Thyroid gland (tissue), 4 donors: ENCODE measurements around the gene ZBTB17. TPM values are rescaled to one million over a fixed set of nuclear protein-coding genes. Genes with fewer than 3 reads are reported as not detected.

Source experiments
- DNase-seq, 2 donors: peaks; one replicate each; pipeline ENCODE4 v3.0.0-alpha.2; 2019
- H3K27ac ChIP-seq, 3 donors: fragments of 200-600 bp; sonication (generic); 1 replicate in 2 of 3; 2 replicates in 1 of 3; pipeline ENCODE4 v1.5.1; 2016 to 2019; ENCODE audit warnings: mild to moderate bottlenecking in 1 of 3, moderate library complexity in 1 of 3
- H3K27me3 ChIP-seq: fragments of 200-600 bp; sonication (generic); one replicate; pipeline ENCODE4 v1.5.1; 2019
- H3K36me3 ChIP-seq, 2 donors: fragments of 200-600 bp; sonication (generic); one replicate each; pipeline ENCODE4 v1.5.1; 2016 to 2019
- H3K4me1 ChIP-seq, 2 donors: fragments of 200-600 bp; sonication (generic); one replicate each; pipeline ENCODE4 v1.5.1; 2017 to 2019
- H3K4me3 ChIP-seq, 3 donors: fragments of 200-600 bp; sonication (generic); replicated peaks in 1 of 3; 1 replicate in 2 of 3; 2 replicates in 1 of 3; pipeline ENCODE4 v1.5.1; 2016; ENCODE audit warnings: mild to moderate bottlenecking in 1 of 3
- H3K9me3 ChIP-seq: fragments of 200-600 bp; sonication (generic); one replicate; pipeline ENCODE4 v1.5.1; 2017
- CTCF ChIP-seq, 6 experiments: fragments of 200-600 bp in 3 of 6; fragments of 450-650 bp in 3 of 6; sonication (generic) in 3 of 6; IDR thresholded peaks; one replicate each; pipeline ENCODE4 v1.5.1; 2016 to 2019; ENCODE audit warnings: antibody characterized with exemption in 6 of 6, mild to moderate bottlenecking in 2 of 6, inconsistent platforms in 1 of 6, moderate library complexity in 1 of 6
- POLR2A ChIP-seq, 2 donors: fragments of 450-650 bp; IDR thresholded peaks; one replicate each; pipeline ENCODE4 v1.6.1; 2017; ENCODE audit warnings: antibody characterized with exemption in 2 of 2, mild to moderate bottlenecking in 2 of 2, moderate library complexity in 1 of 2
- WGBS, 2 donors: methylation state at CpG; one replicate each; pipeline ENCODE4 v1.1.5; 2017; 5-methylcytosine and 5-hydroxymethylcytosine counted together
- intact Hi-C: fragments of 100-400 bp; cut with DNase I; formaldehyde crosslinking; loops from one replicate; pipeline ENCODE4 v1.15.1; 2023
- total RNA-seq, 4 donors: library from RNA; depleted of rRNA; stranded (reverse); fragments of >200 nt; gene quantifications; one replicate each; pipeline ENCODE4 v1.2.3, GENCODE V29; 2016

ZBTB17 gene
- total RNA-seq, 4 donors from 2014 or later = 31.4 to 52.1 (median 36.1) TPM

- intact Hi-C loops = no loop called here
- no peak for DNase-seq
- Histone ChIP-seq H3K4me1 (peaks cover 65 to 77% of the 10 kb centered on the region in 2 donors), H3K27me3 (no peaks in the 10 kb centered on the region), H3K27ac (peak overlapping the region; percentile 88 to 98 (median 96)), H3K4me3 (no peak overlapping the region), H3K36me3 (peaks cover 0 to 10% of the 10 kb centered on the region in 2 donors), H3K9me3 (no peaks in the 10 kb centered on the region)
- WGBS, 2 donors = 94 to 95% methylated on average over 3 to 4 of the region's 4 CpGs
- TF ChIP-seq POLR2A (IDR thresholded peaks at IDR 0.05) = no peak
- no peak for TF ChIP-seq CTCF (IDR thresholded peaks at IDR 0.05)
Observed at GRCh38 chr1:15950302-15950701, 25.6 kb downstream of the ZBTB17 start.

- WGBS, 2 donors = 5 to 11% methylated on average over 11 to 12 of the region's 25 CpGs
- Histone ChIP-seq H3K27ac (peak overlapping the region; percentile 88 to 98 (median 96)), H3K9me3 (no peaks in the 10 kb centered on the region), H3K27me3 (no peaks in the 10 kb centered on the region), H3K4me1 (peaks cover 61 to 75% of the 10 kb centered on the region in 2 donors), H3K36me3 (peaks cover 6 to 16% of the 10 kb centered on the region in 2 donors), H3K4me3 (peak overlapping the region in 1 of 3 donors; percentile 7)
- intact Hi-C loops = no loop called here
- DNase-seq = peak; percentile 97 to 99
- no peak for TF ChIP-seq CTCF (IDR thresholded peaks at IDR 0.05)
- peak in 1 of 2 donors; percentile 61 for TF ChIP-seq POLR2A (IDR thresholded peaks at IDR 0.05)
Observed at GRCh38 chr1:15949453-15950245, 26.3 kb downstream of the ZBTB17 start.

- intact Hi-C loops = no loop called here
- peaks cover 53 to 67% of the 10 kb centered on the region in 2 donors for H3K4me1 ChIP-seq
Observed at GRCh38 chr1:15948595-15949452, 27.1 kb downstream of the ZBTB17 start.

GRCh38 chr1:15948091-15948591 lies 27.8 kb downstream of the ZBTB17 start:
- Histone ChIP-seq H3K36me3 (peaks cover 21 to 31% of the 10 kb centered on the region in 2 donors), H3K27ac (peak overlapping the region; percentile 88 to 98 (median 96)), H3K9me3 (no peaks in the 10 kb centered on the region), H3K27me3 (no peaks in the 10 kb centered on the region), H3K4me1 (peaks cover 46 to 60% of the 10 kb centered on the region in 2 donors), H3K4me3 (no peak overlapping the region)
- TF ChIP-seq POLR2A (IDR thresholded peaks at IDR 0.05) (no peak), CTCF (IDR thresholded peaks at IDR 0.05) (no peak)
- DNase-seq = no peak
- 72 to 80% methylated on average over 16 of the region's 16 CpGs for WGBS, 2 donors
- intact Hi-C loops = no loop called here

More at GRCh38 chr1:15948595-15949452, 27.1 kb downstream of the ZBTB17 start:
- no peaks in the 10 kb centered on the region for H3K27me3 ChIP-seq
- H3K4me3 ChIP-seq = peak overlapping the region in 1 of 3 donors; percentile 7
- peaks cover 15 to 24% of the 10 kb centered on the region in 2 donors for H3K36me3 ChIP-seq
- WGBS, 2 donors = 38 to 42% methylated on average over 15 of the region's 15 CpGs
- H3K27ac ChIP-seq = peak overlapping the region; percentile 88 to 98 (median 96)
- DNase-seq = peak; percentile 97
- TF ChIP-seq POLR2A (IDR thresholded peaks at IDR 0.05) (no peak), CTCF (IDR thresholded peaks at IDR 0.05) (peak in 3 of 6 experiments; percentile 17 to 47 (median 38))
- H3K9me3 ChIP-seq = no peaks in the 10 kb centered on the region
